Lower lobe of right lung (tissue), 2 donors: ENCODE data around the gene RSPH10B. TPM values are rescaled to one million over a fixed set of nuclear protein-coding genes. Genes with fewer than 3 reads are reported as not detected.
"Not testable (repeated sequence)": the region's sequence is repeated elsewhere in the genome, so short reads cannot be mapped to it uniquely, and the experiment has no call there.

Experiments used
- ATAC-seq, 2 donors: fragments of 200-7000 bp; cut with Tn5 transposase; one replicate each; pipeline ENCODE4 v1.9.1; 2020 to 2022; ENCODE audit warnings: mild to moderate bottlenecking in 2 of 2, moderate library complexity in 2 of 2
- DNase-seq: peaks from one replicate; pipeline ENCODE4 v3.0.0-alpha.2; 2020
- H3K27ac ChIP-seq: fragments of 200-600 bp; one replicate; pipeline ENCODE4 v1.8.0; 2022
- H3K27me3 ChIP-seq: fragments of 200-600 bp; one replicate; pipeline ENCODE4 v1.8.0; 2022; ENCODE audit warnings: low read depth
- H3K36me3 ChIP-seq: fragments of 200-600 bp; one replicate; pipeline ENCODE4 v1.8.0; 2022; ENCODE audit warnings: mild to moderate bottlenecking
- H3K4me1 ChIP-seq: fragments of 200-600 bp; one replicate; pipeline ENCODE4 v1.8.0; 2022
- H3K4me3 ChIP-seq: fragments of 200-600 bp; one replicate; pipeline ENCODE4 v1.8.0; 2022; ENCODE audit warnings: mild to moderate bottlenecking
- H3K9me3 ChIP-seq: fragments of 200-600 bp; one replicate; pipeline ENCODE4 v1.8.0; 2022
- intact Hi-C: fragments of 100-400 bp; cut with DNase I; formaldehyde crosslinking; loops from one replicate; pipeline ENCODE4 v1.11.0; 2022
- long read RNA-seq: library from polyadenylated mRNA; unstranded; transcript quantifications from one replicate; pipeline ENCODE4 v2.0.0, GENCODE V29; 2021
- total RNA-seq: library from RNA; stranded (reverse); fragmentation: NEBNext Ultra II Directional; extraction: Animal tissue kit (Norgen Biotek cat#: 25700); gene quantifications from one replicate; pipeline ENCODE4 v1.2.1, GENCODE V29; 2021
- TF ChIP-seq, protein P1 (sequence below): fragments of 200-600 bp; IDR thresholded peaks from one replicate; pipeline ENCODE4 v1.8.0; 2022; ENCODE audit warnings: antibody characterized with exemption, mild to moderate bottlenecking
- donor health status: DM: no; HTN: yes; CAD: no; lungs with severe emphysema.

Gene RSPH10B
- 2.7 TPM for total RNA-seq
- long read RNA-seq, partial matches to known transcripts, result 0 of 2 reads
- long read RNA-seq, other reads (novel, unspliced or antisense), result 2 of 2 reads

GRCh38 chr7:5970347-5970911, at the start of gene RSPH10B:
RSPH10B (minus strand) TSS chr7:5970689; CDS start chr7:5967116, 3,573 bp downstream.
- H3K4me3 ChIP-seq, H3K27ac ChIP-seq, H3K9me3 ChIP-seq, H3K27me3 ChIP-seq, intact Hi-C loops, H3K36me3 ChIP-seq, H3K4me1 ChIP-seq, DNase-seq: not testable (repeated sequence)
- peak in 1 of 2 donors; percentile 61 for ATAC-seq

DNA sequence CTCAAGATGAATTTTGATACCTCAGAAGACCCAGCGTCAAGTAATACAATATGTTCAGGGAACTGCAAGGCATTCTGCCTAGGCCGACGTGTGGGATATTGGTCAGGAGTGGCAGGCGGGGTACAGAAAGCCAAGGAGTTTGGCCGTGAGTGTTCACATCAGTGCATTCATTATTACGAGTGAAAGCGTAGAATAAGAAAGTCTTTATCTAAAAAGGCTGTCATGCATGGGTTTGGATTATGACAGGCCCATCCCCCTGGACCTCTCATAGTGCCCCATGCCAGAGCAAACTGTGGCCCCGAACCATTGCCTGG, 46.1 kb upstream of the RSPH10B start:
- ATAC-seq, result no peak

DNA sequence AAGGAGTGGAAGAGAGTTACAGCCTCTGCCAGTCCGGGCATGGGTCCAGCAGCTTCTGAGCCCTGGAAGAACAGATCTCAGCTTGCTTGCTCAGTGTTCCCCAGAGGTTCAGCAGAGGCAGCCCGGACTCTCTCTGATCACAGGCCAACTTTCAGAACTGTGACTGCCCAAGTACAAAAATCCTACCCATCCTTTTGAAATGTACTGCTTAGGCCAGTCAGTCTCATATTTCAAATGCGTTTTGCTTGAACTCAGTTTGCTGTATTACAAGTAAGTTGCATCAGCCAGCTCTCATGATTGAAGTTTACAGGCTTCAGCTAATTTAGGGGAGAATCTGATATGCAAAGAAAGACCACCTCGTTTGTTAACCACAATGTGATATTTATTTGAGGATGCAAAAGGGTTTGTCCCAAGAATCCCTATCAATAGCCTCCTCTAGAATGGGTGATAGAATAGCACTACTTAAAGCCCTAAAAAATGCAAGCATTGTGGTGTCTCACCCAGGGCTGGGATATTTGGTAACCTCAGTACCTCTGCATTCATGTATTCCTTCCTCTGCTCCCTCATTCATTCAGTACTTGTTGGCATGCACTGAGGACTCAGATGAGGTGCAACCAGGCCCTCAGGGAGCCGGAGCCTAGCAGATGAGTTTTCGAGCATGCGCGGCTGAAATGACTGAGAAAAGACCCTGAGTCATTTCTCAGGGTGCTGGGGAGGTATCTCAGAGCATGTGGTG, 45.6 kb upstream of the RSPH10B start:
- TF ChIP-seq, protein P1, sequence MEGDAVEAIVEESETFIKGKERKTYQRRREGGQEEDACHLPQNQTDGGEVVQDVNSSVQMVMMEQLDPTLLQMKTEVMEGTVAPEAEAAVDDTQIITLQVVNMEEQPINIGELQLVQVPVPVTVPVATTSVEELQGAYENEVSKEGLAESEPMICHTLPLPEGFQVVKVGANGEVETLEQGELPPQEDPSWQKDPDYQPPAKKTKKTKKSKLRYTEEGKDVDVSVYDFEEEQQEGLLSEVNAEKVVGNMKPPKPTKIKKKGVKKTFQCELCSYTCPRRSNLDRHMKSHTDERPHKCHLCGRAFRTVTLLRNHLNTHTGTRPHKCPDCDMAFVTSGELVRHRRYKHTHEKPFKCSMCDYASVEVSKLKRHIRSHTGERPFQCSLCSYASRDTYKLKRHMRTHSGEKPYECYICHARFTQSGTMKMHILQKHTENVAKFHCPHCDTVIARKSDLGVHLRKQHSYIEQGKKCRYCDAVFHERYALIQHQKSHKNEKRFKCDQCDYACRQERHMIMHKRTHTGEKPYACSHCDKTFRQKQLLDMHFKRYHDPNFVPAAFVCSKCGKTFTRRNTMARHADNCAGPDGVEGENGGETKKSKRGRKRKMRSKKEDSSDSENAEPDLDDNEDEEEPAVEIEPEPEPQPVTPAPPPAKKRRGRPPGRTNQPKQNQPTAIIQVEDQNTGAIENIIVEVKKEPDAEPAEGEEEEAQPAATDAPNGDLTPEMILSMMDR, result no peak
- H3K27ac ChIP-seq, result peak overlapping the region; percentile 56
- peaks cover 67% of the 10 kb centered on the region for H3K36me3 ChIP-seq

More for the DNA sequence above, 46.1 kb upstream of the RSPH10B start:
- no peak for DNase-seq
- Histone ChIP-seq H3K27me3 (no peaks in the 10 kb centered on the region), H3K9me3 (no peaks in the 10 kb centered on the region), H3K4me3 (no peak overlapping the region), H3K4me1 (peaks cover 21% of the 10 kb centered on the region), H3K27ac (no peak overlapping the region), H3K36me3 (peaks cover 67% of the 10 kb centered on the region)
- intact Hi-C loops, result no loop called here
- TF ChIP-seq, protein P1, result no peak

DNA sequence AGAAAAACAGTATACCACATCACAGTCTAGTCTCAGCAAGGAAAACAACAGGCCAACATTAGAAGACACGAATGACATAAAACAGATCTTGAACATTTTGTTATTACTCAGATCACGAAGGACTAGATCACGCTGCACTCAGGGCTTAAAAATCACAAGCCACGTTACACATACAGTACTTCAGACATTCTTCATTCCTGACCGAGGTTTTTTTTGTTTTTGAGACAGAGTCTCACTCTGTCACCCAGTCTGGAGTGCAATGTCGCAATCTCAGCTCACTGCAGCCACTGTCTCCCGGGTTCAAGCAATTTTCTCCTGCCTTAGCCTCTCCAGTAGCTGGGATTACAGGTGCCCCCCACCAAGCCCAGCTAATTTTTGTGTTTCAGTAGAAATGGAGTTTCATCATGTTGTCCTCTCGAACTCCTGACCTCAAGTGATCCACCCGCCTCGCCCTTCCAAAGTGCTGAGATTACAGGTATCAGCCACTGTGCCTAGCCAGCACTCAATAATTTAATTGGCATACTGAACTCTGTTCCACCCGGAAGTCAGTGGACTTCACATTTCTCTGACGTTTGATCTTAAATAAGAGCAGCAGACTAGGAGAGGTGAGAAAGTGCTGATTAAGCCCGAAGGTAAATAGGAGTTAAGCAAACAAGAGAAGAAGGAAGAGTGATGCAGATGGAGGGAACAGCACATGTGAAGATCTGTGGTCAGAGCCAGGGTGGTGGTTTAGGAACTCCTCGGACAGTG, 42.0 kb upstream of the RSPH10B start:
- Histone ChIP-seq H3K4me1 (peaks cover 47% of the 10 kb centered on the region), H3K4me3 (no peak overlapping the region), H3K36me3 (peaks cover 36% of the 10 kb centered on the region), H3K9me3 (no peaks in the 10 kb centered on the region), H3K27ac (peak overlapping the region; percentile 38), H3K27me3 (no peaks in the 10 kb centered on the region)
- DNase-seq (no peak), ATAC-seq (peak; percentile 58 to 63)
- TF ChIP-seq, protein P1, result no peak
- intact Hi-C loops, result no loop called here

More for the DNA sequence above, 45.6 kb upstream of the RSPH10B start:
- DNase-seq (peak; percentile 68), ATAC-seq (peak in 1 of 2 donors; percentile 44)
- Histone ChIP-seq H3K4me1 (peaks cover 27% of the 10 kb centered on the region), H3K4me3 (no peak overlapping the region), H3K9me3 (no peaks in the 10 kb centered on the region), H3K27me3 (no peaks in the 10 kb centered on the region)
- intact Hi-C loops, result no loop called here

DNA sequence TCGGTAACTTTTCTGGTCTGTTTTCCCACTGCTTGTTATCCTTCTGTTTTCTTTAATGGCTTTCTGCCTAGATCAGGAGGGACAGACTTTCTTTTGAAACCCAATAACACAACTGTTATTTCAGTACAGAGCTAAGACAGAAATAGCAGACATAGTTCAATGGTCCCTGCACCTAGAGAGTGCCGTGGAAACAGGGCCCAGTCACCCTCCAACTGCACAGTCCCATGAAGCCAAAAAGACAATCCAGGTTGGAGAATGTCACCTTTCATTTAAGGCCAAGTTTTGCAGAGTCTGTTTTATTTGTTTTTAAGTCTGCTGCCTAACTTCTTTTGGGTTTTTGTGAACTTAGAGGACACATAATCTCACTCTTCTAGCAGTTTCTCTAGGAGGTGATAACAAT, 41.1 kb upstream of the RSPH10B start:
- TF ChIP-seq, protein P1, result no peak
- DNase-seq (no peak), ATAC-seq (no peak)
- intact Hi-C loops, result no loop called here
- no peaks in the 10 kb centered on the region for H3K9me3 ChIP-seq
- peaks cover 52% of the 10 kb centered on the region for H3K4me1 ChIP-seq
- no peaks in the 10 kb centered on the region for H3K27me3 ChIP-seq
- H3K36me3 ChIP-seq, result peaks cover 26% of the 10 kb centered on the region
- peak overlapping the region; percentile 38 for H3K27ac ChIP-seq
- H3K4me3 ChIP-seq, result no peak overlapping the region

DNA sequence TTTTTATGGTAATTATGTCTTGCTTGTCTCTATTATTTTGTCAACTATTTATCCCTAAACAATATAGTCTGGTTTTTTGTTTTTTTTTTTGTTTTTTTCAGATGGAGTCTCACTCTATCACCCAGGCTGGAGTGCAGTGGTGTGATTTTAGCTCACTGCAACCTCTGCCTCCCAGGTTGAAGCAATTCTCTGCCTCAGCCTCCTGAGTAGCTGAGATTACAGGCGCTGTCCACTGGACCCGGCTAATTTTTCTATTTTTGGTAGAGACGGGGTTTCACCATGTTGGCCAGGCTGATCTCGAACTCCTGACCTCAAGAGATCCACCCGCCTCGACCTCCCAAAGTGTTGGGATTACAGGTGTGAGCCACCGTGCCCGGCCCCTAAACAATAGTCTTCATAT, 39.9 kb upstream of the RSPH10B start:
- H3K27ac ChIP-seq, result peak overlapping the region; percentile 96
- intact Hi-C loops, H3K4me3 ChIP-seq, ATAC-seq, H3K27me3 ChIP-seq, DNase-seq, H3K9me3 ChIP-seq: not testable (repeated sequence)
- H3K4me1 ChIP-seq, result peaks cover 42% of the 10 kb centered on the region
- H3K36me3 ChIP-seq, result peaks cover 18% of the 10 kb centered on the region
